Loucy (cell line): Measurements from ENCODE around the gene GPR32.

ENCODE experiments used
- H2AFZ ChIP-seq: fragments of 200-600 bp; sonication (generic); 2 replicates; pipeline ENCODE4 v1.6.0; 2016; ENCODE audit warnings: antibody characterized with exemption, mild to moderate bottlenecking, low read length, moderate library complexity
- H3F3A ChIP-seq: fragments of 200-600 bp; 2 replicates; pipeline ENCODE4 v1.6.0; 2016; ENCODE audit warnings: antibody characterized with exemption, low read depth, mild to moderate bottlenecking
- H3K27me3 ChIP-seq: fragments of 200-600 bp; sonication (generic); 2 replicates; pipeline ENCODE4 v1.6.1; 2014; ENCODE audit warnings: low read length, mild to moderate bottlenecking; ENCODE audit not compliant: insufficient read depth, poor library complexity, severe bottlenecking
- H3K36me3 ChIP-seq: fragments of 200-600 bp; sonication (generic); 2 replicates; pipeline ENCODE4 v1.6.1; 2016; ENCODE audit warnings: low read length; ENCODE audit not compliant: insufficient read depth
- H3K4me1 ChIP-seq: fragments of 200-600 bp; sonication (generic); 2 replicates; pipeline ENCODE4 v1.5.1; 2014; ENCODE audit warnings: low read length, mild to moderate bottlenecking; ENCODE audit not compliant: insufficient read depth, poor library complexity, severe bottlenecking
- H3K4me2 ChIP-seq: fragments of 200-600 bp; sonication (generic); 2 replicates; pipeline ENCODE4 v1.6.0; 2014; ENCODE audit warnings: antibody characterized with exemption, low read length, low read depth, mild to moderate bottlenecking; ENCODE audit not compliant: poor library complexity, severe bottlenecking
- H3K4me3 ChIP-seq: fragments of 200-600 bp; sonication (generic); 2 replicates; pipeline ENCODE4 v1.5.1; 2014; ENCODE audit warnings: low read length, mild to moderate bottlenecking, mixed read lengths; ENCODE audit not compliant: poor library complexity, severe bottlenecking
- H3K79me2 ChIP-seq: fragments of 200-600 bp; sonication (generic); 2 replicates; pipeline ENCODE4 v1.6.1; 2014; ENCODE audit warnings: low read length; ENCODE audit not compliant: insufficient read depth
- H3K9ac ChIP-seq: fragments of 200-600 bp; sonication (generic); 2 replicates; pipeline ENCODE4 v1.6.0; 2014; ENCODE audit warnings: mild to moderate bottlenecking, low read depth, low read length, moderate library complexity; ENCODE audit not compliant: poor library complexity, severe bottlenecking
- H3K9me2 ChIP-seq: fragments of 200-600 bp; sonication (generic); replicated peaks from 2 replicates; pipeline ENCODE4 v1.6.1; 2016; ENCODE audit warnings: low read depth, low read length, mixed read lengths
- H3K9me3 ChIP-seq: fragments of 200-600 bp; sonication (generic); 2 replicates; pipeline ENCODE4 v1.6.1; 2014; ENCODE audit warnings: mild to moderate bottlenecking, antibody characterized with exemption, low read length, low read depth; ENCODE audit not compliant: insufficient read depth
- H4K20me1 ChIP-seq: fragments of 200-600 bp; sonication (generic); 2 replicates; pipeline ENCODE4 v1.6.0; 2014; ENCODE audit warnings: antibody characterized with exemption, low read length, mild to moderate bottlenecking; ENCODE audit not compliant: insufficient read depth, poor library complexity, severe bottlenecking
- CTCF ChIP-seq: fragments of 200-600 bp; sonication (generic); conservative IDR thresholded peaks from 2 replicates; pipeline ENCODE4 v1.5.1; 2014; ENCODE audit warnings: mild to moderate bottlenecking, antibody characterized with exemption, low read length
- EZH2phosphoT487 ChIP-seq: fragments of 200-600 bp; IDR thresholded peaks from 2 replicates; pipeline ENCODE4 v1.6.1; 2018; ENCODE audit warnings: antibody characterized with exemption, mild to moderate bottlenecking, moderate library complexity, borderline replicate concordance

The GPR32 gene

GRCh38 chr19:50793558-50794065 is 23.3 kb downstream of the GPR32 start:
- Histone ChIP-seq H2AFZ (no peak overlapping the region), H3K27me3 (no peaks in the 10 kb centered on the region), H3K4me2 (no peak overlapping the region), H3K9me2 (no peaks in the 10 kb centered on the region), H3K9ac (no peak overlapping the region), H4K20me1 (peaks cover 34% of the 10 kb centered on the region), H3F3A (0 out of 2 replicates have a peak, but pooled peaks cover 4% of the 10 kb centered on the region), H3K4me1 (no peaks in the 10 kb centered on the region), H3K79me2 (peaks cover 11% of the 10 kb centered on the region; the same call in 1 of the 2 replicates), H3K36me3 (peaks cover 36% of the 10 kb centered on the region; the same call in 1 of the 2 replicates), H3K4me3 (no peak overlapping the region), H3K9me3 (no peaks in the 10 kb centered on the region)
- TF ChIP-seq EZH2phosphoT487 (no peak), CTCF (no peak)

GRCh38 chr19:50794074-50794875 is 24.0 kb downstream of the GPR32 start:
- Histone ChIP-seq H3K79me2 (peaks cover 18% of the 10 kb centered on the region; the same call in 1 of the 2 replicates), H2AFZ (no peak overlapping the region), H3K4me1 (no peaks in the 10 kb centered on the region), H3K9me3 (no peaks in the 10 kb centered on the region), H3K9me2 (no peaks in the 10 kb centered on the region), H3K4me3 (no peak overlapping the region), H3K4me2 (no peak overlapping the region), H3K9ac (no peak overlapping the region), H3F3A (0 out of 2 replicates have a peak, but pooled peaks cover 4% of the 10 kb centered on the region), H4K20me1 (peaks cover 41% of the 10 kb centered on the region), H3K36me3 (peaks cover 42% of the 10 kb centered on the region; the same call in 1 of the 2 replicates), H3K27me3 (no peaks in the 10 kb centered on the region)
- TF ChIP-seq EZH2phosphoT487 (no peak), CTCF (no peak)

DNA sequence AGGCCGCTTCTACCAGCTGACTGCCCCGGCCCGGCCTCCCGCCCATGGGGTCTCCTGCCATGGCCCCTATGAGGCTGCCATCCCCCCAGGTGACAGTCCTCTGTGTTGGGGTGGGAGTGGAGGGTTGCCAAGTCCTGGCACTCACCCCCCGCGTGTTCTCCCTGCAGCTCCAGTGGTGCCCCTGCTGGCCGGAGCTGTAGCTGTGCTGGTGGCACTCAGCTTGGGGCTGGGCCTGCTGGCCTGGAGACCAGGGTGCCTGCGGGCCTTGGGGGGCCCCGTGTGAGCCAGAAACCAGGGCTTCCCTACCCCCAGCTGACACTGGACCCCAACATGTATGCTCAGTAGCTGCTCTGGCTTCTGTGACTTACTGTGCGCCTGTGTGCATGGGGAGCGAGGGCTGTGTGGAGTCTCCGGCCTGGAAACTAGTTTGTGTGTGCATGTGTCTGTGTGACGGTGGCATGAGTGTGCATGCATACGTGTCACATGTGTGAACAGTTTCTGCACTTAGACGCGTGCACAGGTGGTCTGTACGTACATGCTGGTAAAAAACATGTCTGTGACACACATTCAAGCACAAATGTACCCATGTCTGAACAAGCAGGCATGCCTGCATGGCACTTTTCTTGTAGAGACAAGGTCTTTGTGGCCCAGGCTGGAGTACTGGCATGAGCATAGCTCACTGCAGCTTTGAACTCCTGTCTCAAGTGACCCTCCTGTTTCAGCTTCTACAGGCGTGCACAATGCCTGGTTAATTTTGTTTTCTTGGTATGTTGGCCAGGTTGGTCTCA is 24.8 kb downstream of the GPR32 start:
- no peak overlapping the region for H3K4me3 ChIP-seq
- no peaks in the 10 kb centered on the region for H3K9me3 ChIP-seq
- 0 out of 2 replicates have a peak, but pooled peaks have one; percentile 14 for TF ChIP-seq CTCF
- TF ChIP-seq EZH2phosphoT487 = no peak
- H2AFZ ChIP-seq = no peak overlapping the region
- no peaks in the 10 kb centered on the region for H3K27me3 ChIP-seq
- H3K79me2 ChIP-seq = peaks cover 26% of the 10 kb centered on the region
- 0 out of 2 replicates have a peak, but pooled peaks cover 4% of the 10 kb centered on the region for H3F3A ChIP-seq
- H3K4me1 ChIP-seq = no peaks in the 10 kb centered on the region
- H3K9me2 ChIP-seq = no peaks in the 10 kb centered on the region
- no peak overlapping the region for H3K9ac ChIP-seq
- peaks cover 50% of the 10 kb centered on the region; the same call in 1 of the 2 replicates for H3K36me3 ChIP-seq
- peaks cover 48% of the 10 kb centered on the region for H4K20me1 ChIP-seq
- H3K4me2 ChIP-seq = no peak overlapping the region
